Dermis blood vessel endothelial cell (primary cell): Measurements from ENCODE around the gene ANKRD29. TPM values are rescaled to one million over a fixed set of nuclear protein-coding genes. Genes with fewer than 3 reads are reported as not detected.

Source experiments
- DNase-seq: peaks from one replicate; pipeline ENCODE4 v3.0.0; 2010
- total RNA-seq: library from RNA; depleted of rRNA; stranded (reverse); fragments of >200 nt; gene quantifications from 2 replicates; pipeline ENCODE4 v1.2.3, GENCODE V29; 2014

The ANKRD29 gene
- total RNA-seq, 1 donor from 2014 or later = 4.1 TPM

DNA sequence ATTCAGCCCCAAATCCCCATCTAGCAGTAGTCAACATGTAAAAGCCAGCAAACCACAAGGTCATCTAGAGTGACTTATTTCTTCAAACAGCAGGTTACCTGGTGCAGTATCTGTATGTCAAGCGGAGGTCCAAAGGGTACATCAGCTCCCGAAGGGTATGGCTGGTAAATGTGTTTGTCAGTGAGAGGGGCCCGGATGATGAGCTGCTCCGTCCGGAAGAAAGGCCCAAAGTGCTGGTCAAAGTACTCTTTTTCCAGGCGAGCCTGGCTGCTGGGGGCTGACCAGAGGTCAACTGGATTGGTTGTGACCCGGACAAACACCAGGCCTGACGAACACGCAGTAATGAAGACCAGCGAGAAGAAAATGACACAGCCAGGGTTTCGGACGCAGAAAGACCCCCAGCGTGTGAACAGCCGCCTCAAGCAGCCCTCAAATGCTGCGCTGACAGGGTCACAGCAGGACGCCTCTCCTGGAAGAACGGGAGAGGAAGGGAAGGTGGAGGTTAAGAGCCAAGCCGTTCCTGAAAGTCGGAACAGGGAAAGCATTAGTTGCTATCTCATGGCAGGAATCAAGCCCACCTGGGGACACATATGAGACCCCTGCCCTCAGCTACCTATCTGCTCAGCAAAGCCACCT, 106.4 kb downstream of the ANKRD29 start:
- no peak for DNase-seq

DNA sequence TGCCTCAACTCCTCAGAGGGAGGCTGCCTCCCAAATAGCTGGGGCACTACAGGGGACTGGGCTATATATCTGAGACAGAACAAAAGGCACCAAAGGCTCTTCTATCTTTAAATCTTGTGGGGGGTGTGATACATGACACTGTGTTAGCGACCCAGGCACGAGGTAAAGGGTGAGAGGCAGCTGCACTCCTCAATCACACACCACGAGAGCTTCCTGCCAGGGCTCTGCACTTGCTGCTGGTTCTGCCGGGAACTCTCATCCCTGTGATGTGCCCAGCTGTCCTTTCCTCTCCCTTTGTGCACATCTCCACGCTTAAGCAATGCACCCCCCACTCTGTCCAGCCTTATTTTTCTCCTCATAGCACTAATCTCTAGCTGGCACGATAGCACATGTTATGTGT, 108.8 kb downstream of the ANKRD29 start:
- DNase-seq = no peak

- DNase-seq = no peak
These were observed 110.2 kb downstream of the ANKRD29 start for GRCh38 chr18:23552505-23552904.

GRCh38 chr18:23551978-23552377, 110.7 kb downstream of the ANKRD29 start:
- DNase-seq = no peak

- no peak for DNase-seq
These were observed 111.8 kb downstream of the ANKRD29 start for GRCh38 chr18:23550898-23551297.

Other genes with a start within 250 kb of the ANKRD29 start
- gene RIOK3, start 209.6 kb downstream of the ANKRD29 start, total RNA-seq = 51.4 and 68.1 TPM in 2 replicates
- gene RMC1, start 159.4 kb downstream of the ANKRD29 start, total RNA-seq = 28.8 and 33.1 TPM in 2 replicates
- gene NPC1, start 76.4 kb downstream of the ANKRD29 start, total RNA-seq = 36.4 and 80.5 TPM in 2 replicates
- gene LAMA3, start 26.5 kb upstream of the ANKRD29 start, total RNA-seq = 14.1 and 15.9 TPM in 2 replicates